Loucy (cell line): Measurements from ENCODE around the gene LAP3.

ENCODE experiments used
- EZH2phosphoT487 ChIP-seq: fragments of 200-600 bp; IDR thresholded peaks from 2 replicates; pipeline ENCODE4 v1.6.1; 2018; ENCODE audit warnings: antibody characterized with exemption, mild to moderate bottlenecking, moderate library complexity, borderline replicate concordance
- TF ChIP-seq, protein P1 (sequence below): fragments of 200-600 bp; sonication (generic); conservative IDR thresholded peaks from 2 replicates; pipeline ENCODE4 v1.5.1; 2014; ENCODE audit warnings: mild to moderate bottlenecking, antibody characterized with exemption, low read length

DNA sequence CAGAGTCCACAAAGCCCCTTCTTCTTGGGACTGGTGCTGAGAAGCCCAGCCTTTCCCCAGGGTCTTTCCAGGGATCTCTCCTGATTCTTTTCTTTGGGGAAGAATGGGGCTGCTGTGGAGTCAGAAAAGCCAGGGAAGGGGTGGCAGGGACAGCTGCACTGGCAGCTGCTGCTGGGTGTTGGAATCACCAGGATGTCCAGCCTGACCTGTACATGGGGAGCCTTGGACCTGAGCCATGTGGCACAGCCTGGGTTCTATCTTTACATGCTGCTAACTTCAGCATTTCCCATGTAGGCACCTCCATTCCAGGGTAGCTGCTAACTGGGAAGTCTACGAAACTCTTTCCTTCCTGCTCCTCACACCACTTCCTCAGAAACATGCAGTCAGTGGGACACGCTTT is 73.4 kb downstream of the LAP3 start:
- no peak for TF ChIP-seq EZH2phosphoT487
- TF ChIP-seq, protein P1, sequence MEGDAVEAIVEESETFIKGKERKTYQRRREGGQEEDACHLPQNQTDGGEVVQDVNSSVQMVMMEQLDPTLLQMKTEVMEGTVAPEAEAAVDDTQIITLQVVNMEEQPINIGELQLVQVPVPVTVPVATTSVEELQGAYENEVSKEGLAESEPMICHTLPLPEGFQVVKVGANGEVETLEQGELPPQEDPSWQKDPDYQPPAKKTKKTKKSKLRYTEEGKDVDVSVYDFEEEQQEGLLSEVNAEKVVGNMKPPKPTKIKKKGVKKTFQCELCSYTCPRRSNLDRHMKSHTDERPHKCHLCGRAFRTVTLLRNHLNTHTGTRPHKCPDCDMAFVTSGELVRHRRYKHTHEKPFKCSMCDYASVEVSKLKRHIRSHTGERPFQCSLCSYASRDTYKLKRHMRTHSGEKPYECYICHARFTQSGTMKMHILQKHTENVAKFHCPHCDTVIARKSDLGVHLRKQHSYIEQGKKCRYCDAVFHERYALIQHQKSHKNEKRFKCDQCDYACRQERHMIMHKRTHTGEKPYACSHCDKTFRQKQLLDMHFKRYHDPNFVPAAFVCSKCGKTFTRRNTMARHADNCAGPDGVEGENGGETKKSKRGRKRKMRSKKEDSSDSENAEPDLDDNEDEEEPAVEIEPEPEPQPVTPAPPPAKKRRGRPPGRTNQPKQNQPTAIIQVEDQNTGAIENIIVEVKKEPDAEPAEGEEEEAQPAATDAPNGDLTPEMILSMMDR, result no peak
